GM20000 (cell line): ENCODE data around the gene CPPED1.

ENCODE experiments used
- DNase-seq: peaks from one replicate; pipeline ENCODE4 v3.0.0; 2012; ENCODE audit warnings: low spot score
- TF ChIP-seq, protein P1 (sequence below): IDR thresholded peaks from 2 replicates; pipeline ENCODE4 v1.5.1; 2012; ENCODE audit warnings: mild to moderate bottlenecking, control low read depth; ENCODE audit errors: extremely low read depth, missing control alignments

Gene CPPED1

DNA sequence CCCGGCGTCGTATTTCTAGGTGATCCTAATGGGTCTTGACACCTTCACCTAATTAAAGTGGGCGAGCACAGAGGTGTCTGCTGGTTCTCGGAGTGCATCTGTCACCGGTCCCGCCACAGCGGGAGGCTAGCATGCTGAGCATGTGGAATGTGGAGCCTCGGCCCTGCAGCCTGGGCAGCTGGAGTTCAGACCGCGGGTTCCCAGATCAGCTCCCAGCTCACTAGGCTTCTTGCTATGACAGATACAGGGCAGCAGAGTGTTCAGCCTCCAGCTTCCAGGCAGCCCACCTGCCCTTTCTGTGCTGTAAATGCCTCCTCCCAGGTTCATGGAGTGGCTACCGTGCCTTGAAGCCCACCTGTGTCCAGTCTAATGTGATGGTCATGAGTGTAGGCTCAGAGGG lies 166.7 kb downstream of the CPPED1 start:
- no peak for DNase-seq
- TF ChIP-seq, protein P1, sequence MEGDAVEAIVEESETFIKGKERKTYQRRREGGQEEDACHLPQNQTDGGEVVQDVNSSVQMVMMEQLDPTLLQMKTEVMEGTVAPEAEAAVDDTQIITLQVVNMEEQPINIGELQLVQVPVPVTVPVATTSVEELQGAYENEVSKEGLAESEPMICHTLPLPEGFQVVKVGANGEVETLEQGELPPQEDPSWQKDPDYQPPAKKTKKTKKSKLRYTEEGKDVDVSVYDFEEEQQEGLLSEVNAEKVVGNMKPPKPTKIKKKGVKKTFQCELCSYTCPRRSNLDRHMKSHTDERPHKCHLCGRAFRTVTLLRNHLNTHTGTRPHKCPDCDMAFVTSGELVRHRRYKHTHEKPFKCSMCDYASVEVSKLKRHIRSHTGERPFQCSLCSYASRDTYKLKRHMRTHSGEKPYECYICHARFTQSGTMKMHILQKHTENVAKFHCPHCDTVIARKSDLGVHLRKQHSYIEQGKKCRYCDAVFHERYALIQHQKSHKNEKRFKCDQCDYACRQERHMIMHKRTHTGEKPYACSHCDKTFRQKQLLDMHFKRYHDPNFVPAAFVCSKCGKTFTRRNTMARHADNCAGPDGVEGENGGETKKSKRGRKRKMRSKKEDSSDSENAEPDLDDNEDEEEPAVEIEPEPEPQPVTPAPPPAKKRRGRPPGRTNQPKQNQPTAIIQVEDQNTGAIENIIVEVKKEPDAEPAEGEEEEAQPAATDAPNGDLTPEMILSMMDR: no peak

GRCh38 chr16:12629271-12629670 lies 174.4 kb downstream of the CPPED1 start:
- DNase-seq: no peak
- TF ChIP-seq, protein P1: no peak

DNA sequence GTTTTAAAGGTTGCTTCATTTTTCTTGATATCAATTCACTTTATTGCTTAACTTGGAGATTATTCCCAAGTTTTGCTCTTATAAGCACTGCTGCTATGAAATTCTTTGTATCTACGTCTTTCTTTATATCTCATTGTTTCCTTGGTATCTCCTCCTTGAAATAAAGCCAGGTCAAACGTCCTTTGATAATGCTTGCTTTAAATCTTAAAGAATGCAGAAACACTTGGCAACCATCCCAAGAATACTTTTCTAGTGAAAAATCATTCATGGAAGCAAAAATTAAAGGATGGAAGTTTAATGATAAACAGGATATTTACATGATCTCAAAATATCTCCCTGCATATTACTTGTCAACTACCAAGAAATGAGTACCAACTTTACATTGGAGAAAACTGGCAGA lies 175.2 kb downstream of the CPPED1 start:
- TF ChIP-seq, protein P1: no peak
- DNase-seq: no peak

- TF ChIP-seq, protein P1: no peak
- DNase-seq: no peak
Observed at GRCh38 chr16:12627394-12627793, 176.3 kb downstream of the CPPED1 start.

DNA sequence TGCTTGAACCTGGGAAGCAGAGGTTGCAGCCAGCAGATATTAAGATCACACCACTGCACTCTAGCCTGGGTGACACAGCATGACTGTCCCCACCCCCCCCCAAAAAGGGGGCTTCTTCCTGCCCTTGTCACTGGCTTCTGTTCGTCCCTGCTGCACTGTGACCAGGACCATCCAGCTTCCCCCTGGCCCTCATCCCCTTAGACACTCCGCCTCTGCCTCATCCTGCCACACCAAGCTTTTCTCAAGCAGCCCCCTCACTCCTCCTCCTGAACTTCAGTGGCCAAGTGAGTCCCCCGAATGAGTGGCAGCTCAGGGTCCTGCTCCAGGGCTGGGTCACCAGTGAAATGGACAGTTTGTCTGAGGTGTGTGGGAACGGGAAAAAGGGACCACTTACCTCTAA lies 177.3 kb downstream of the CPPED1 start:
- TF ChIP-seq, protein P1: no peak
- no peak for DNase-seq

- DNase-seq: no peak
- TF ChIP-seq, protein P1: no peak
Observed at GRCh38 chr16:12625716-12626115, 178.0 kb downstream of the CPPED1 start.

DNA sequence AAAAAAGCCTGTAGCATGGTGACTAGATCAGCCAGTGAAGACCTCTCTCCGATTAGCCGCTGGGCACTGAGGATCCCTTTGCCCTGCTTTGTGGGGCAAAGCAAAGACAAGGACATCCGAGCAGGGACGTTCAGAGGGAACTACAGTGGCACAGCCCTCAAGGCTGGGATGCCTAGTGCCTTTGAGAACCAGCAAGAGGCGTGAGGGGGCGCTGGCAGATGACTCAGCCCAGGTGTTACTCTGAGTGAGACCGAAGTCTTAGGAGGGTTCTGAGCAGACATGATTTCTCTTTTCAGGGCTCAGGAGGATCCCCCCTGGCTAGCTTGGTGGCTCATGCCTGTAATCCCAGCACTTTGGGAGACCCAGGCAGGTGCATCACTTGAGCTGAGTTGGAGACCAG lies 178.6 kb downstream of the CPPED1 start:
- TF ChIP-seq, protein P1: no peak

More for the DNA sequence above, 178.6 kb downstream of the CPPED1 start:
- DNase-seq: no peak
